Measurements from ENCODE around the gene TMEM151B. TPM values are rescaled to one million over a fixed set of nuclear protein-coding genes. Genes with fewer than 3 reads are reported as not detected.

The TMEM151B gene
- total and polyA plus RNA-seq, 2 of the 13 experiments (the other 11 are each of a cell fraction or from before 2014, with no cell fraction given): not detected

GRCh38 chr6:44315516-44315915 is 45.3 kb downstream of the TMEM151B start (continued):
- TF ChIP-seq, protein P1, sequence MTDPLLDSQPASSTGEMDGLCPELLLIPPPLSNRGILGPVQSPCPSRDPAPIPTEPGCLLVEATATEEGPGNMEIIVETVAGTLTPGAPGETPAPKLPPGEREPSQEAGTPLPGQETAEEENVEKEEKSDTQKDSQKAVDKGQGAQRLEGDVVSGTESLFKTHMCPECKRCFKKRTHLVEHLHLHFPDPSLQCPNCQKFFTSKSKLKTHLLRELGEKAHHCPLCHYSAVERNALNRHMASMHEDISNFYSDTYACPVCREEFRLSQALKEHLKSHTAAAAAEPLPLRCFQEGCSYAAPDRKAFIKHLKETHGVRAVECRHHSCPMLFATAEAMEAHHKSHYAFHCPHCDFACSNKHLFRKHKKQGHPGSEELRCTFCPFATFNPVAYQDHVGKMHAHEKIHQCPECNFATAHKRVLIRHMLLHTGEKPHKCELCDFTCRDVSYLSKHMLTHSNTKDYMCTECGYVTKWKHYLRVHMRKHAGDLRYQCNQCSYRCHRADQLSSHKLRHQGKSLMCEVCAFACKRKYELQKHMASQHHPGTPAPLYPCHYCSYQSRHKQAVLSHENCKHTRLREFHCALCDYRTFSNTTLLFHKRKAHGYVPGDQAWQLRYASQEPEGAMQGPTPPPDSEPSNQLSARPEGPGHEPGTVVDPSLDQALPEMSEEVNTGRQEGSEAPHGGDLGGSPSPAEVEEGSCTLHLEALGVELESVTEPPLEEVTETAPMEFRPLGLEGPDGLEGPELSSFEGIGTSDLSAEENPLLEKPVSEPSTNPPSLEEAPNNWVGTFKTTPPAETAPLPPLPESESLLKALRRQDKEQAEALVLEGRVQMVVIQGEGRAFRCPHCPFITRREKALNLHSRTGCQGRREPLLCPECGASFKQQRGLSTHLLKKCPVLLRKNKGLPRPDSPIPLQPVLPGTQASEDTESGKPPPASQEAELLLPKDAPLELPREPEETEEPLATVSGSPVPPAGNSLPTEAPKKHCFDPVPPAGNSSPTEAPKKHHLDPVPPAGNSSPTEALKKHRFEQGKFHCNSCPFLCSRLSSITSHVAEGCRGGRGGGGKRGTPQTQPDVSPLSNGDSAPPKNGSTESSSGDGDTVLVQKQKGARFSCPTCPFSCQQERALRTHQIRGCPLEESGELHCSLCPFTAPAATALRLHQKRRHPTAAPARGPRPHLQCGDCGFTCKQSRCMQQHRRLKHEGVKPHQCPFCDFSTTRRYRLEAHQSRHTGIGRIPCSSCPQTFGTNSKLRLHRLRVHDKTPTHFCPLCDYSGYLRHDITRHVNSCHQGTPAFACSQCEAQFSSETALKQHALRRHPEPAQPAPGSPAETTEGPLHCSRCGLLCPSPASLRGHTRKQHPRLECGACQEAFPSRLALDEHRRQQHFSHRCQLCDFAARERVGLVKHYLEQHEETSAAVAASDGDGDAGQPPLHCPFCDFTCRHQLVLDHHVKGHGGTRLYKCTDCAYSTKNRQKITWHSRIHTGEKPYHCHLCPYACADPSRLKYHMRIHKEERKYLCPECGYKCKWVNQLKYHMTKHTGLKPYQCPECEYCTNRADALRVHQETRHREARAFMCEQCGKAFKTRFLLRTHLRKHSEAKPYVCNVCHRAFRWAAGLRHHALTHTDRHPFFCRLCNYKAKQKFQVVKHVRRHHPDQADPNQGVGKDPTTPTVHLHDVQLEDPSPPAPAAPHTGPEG (CRISPR knock-in tag; IDR thresholded peaks at IDR 0.05): no peak
- TF ChIP-seq HCFC1 (IDR thresholded peaks at IDR 0.05; ENCODE audit: low read depth, low read length): no peak
- TF ChIP-seq ZNF589 (CRISPR knock-in tag; conservative IDR thresholded peaks at IDR 0.05): no peak
- TF ChIP-seq, protein P2, sequence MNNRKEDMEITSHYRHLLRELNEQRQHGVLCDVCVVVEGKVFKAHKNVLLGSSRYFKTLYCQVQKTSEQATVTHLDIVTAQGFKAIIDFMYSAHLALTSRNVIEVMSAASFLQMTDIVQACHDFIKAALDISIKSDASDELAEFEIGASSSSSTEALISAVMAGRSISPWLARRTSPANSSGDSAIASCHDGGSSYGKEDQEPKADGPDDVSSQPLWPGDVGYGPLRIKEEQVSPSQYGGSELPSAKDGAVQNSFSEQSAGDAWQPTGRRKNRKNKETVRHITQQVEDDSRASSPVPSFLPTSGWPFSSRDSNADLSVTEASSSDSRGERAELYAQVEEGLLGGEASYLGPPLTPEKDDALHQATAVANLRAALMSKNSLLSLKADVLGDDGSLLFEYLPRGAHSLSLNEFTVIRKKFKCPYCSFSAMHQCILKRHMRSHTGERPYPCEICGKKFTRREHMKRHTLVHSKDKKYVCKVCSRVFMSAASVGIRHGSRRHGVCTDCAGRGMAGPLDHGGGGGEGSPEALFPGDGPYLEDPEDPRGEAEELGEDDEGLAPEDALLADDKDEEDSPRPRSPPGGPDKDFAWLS (CRISPR knock-in tag; IDR thresholded peaks at IDR 0.05; ENCODE audit: borderline replicate concordance): no peak
- TF ChIP-seq PPARG (CRISPR knock-in tag; conservative IDR thresholded peaks at IDR 0.05): no peak
- TF ChIP-seq, protein P3, sequence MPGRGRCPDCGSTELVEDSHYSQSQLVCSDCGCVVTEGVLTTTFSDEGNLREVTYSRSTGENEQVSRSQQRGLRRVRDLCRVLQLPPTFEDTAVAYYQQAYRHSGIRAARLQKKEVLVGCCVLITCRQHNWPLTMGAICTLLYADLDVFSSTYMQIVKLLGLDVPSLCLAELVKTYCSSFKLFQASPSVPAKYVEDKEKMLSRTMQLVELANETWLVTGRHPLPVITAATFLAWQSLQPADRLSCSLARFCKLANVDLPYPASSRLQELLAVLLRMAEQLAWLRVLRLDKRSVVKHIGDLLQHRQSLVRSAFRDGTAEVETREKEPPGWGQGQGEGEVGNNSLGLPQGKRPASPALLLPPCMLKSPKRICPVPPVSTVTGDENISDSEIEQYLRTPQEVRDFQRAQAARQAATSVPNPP (CRISPR knock-in tag; IDR thresholded peaks at IDR 0.05): no peak
- no peak for TF ChIP-seq CREB1 (IDR thresholded peaks at IDR 0.05)
- TF ChIP-seq CREB1 (CRISPR knock-in tag; IDR thresholded peaks at IDR 0.05): no peak
- TF ChIP-seq, protein P4, sequence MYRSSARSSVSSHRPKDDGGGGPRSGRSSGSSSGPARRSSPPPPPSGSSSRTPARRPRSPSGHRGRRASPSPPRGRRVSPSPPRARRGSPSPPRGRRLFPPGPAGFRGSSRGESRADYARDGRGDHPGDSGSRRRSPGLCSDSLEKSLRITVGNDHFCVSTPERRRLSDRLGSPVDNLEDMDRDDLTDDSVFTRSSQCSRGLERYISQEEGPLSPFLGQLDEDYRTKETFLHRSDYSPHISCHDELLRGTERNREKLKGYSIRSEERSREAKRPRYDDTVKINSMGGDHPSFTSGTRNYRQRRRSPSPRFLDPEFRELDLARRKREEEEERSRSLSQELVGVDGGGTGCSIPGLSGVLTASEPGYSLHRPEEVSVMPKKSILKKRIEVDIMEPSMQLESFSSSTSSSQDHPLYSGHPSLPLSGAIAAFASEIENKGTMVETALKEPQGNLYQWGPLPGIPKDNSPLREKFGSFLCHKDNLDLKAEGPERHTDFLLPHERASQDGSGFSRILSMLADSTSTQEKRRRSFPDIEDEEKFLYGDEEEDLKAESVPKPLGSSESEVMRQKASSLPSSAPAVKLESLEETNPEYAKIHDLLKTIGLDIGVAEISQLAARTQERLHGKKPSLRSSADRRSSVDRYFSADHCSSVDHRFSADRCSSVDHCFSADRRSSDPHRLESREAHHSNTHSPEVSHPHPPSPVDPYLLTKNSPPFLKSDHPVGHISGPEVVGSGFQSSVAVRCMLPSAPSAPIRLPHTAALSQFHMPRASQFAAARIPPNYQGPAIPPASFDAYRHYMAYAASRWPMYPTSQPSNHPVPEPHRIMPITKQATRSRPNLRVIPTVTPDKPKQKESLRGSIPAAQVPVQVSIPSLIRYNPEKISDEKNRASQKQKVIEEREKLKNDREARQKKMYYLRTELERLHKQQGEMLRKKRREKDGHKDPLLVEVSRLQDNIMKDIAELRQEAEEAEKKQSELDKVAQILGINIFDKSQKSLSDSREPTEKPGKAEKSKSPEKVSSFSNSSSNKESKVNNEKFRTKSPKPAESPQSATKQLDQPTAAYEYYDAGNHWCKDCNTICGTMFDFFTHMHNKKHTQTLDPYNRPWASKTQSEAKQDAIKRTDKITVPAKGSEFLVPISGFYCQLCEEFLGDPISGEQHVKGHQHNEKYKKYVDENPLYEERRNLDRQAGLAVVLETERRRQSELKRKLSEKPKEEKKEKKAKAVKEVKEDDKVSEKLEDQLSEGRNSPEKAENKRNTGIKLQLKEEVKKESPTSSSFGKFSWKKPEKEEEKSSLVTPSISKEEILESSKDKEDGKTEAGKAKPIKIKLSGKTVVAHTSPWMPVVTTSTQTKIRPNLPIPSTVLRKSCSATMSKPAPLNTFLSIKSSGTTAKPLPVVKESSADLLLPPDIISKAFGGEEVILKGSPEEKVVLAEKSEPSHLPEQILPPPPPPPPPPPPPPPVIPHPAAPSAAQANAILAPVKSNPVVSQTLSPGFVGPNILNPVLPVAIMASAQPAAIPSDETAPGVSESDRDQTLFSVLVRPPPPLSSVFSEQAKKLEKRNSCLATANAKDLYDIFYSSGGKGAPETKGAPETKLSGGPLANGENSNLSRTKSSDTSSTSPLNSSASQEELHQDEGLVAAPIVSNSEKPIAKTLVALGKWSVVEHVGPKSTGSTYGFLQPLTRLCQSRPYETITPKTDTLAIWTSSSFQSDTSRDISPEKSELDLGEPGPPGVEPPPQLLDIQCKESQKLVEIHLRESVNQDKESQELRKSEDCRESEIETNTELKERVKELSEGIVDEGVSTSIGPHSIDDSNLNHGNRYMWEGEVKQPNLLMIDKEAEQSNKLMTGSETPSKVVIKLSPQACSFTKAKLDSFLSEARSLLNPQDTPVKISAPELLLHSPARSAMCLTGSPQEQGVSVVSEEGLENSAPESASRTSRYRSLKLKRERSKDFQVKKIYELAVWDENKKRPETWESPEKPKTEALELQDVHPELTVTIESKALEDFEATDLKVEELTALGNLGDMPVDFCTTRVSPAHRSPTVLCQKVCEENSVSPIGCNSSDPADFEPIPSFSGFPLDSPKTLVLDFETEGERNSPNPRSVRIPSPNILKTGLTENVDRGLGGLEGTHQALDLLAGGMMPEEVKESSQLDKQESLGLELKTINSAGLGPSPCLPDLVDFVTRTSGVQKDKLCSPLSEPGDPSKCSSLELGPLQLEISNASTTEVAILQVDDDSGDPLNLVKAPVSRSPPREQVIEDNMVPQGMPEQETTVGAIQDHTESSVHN (CRISPR knock-in tag; IDR thresholded peaks at IDR 0.05): no peak
- no peak for TF ChIP-seq RFX5 (IDR thresholded peaks at IDR 0.05; ENCODE audit: low read depth, low read length)

Measured in HepG2 (cell line).